ENCODE results near the gene COX14.
"Not testable (repeated sequence)": the region's sequence is repeated elsewhere in the genome, so short reads cannot be mapped to it uniquely, and the experiment has no call there.

COX14 gene

DNA sequence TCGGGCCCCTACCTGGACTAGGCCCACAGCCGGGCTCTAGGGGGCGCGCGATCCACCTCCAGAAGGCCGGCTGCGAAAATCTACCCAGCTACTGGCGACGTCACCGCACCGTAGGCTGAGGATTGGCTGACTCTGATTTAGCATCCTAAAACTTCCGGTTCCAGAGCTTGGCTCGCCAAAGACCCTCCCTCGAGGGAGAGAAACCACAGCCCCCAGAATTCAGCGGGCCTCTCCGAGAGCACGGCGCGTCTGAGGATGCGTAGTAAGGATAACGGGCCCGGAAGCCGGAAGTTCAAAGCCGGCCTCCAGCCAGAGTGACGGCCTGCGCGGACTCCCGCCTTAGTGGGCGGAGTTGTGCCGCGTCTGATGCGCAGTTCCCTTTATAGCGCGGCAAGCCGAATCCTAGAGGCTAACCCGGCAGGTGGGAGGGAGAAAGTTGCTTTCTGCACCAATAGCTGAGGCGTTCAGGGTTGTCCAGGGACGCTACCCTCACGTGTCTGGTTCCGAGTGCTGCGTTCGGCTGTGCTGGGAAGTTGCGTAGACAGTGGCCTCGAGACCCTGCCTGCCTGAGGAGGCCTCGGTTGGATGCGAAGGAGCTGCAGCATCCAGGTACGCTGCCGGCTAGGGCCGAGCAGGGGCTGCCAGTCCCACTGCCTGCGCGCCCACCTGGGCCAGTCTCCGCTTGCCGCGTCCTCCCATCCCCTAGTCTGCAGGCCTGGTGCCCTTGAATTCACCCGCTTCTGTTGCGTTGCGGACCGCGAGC lies at the start of gene COX14:
Gene COX14 (plus strand): TSS at position 544 of the 763 bp plus-strand sequence. CDS start 7,808 bp downstream, outside the sequence.
- DNase-seq, result peak; percentile 100

DNA sequence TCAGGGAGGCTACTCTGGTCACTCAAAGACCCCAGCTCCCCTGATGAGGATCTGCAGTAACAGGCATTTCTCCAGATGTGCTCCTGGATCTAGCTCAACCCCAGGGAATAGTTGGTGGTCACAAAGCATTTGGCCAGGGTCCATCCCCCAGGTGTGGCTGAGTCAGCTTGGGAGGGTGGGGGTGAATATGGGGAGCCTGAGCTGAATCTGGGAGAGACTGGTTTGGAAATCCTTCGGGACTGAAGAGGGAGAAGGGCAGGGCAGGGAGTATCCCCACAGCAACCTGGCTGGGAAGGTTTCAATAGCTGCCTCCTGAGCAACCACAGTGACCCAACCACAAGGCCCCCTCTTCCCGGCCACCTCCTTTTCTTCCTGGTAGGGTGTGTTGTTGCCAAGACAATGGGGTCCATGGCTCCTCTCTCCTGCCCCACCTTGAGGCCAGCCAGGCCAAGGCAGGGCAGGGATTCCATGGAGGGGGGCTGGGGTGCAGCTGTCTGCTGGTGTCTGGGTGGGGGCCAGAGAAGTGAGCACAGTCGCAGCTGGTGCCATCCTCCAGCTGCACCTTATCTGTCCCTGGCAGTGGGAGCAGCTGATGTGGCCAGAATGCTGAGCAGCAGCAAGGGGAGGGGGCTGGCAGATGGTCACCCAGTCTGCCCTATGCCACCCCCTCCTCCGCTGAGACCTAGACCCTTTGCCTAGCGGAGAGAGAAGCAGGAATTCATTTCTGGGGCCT lies 49.1 kb upstream of the COX14 start:
- peak; percentile 25 for DNase-seq

DNA sequence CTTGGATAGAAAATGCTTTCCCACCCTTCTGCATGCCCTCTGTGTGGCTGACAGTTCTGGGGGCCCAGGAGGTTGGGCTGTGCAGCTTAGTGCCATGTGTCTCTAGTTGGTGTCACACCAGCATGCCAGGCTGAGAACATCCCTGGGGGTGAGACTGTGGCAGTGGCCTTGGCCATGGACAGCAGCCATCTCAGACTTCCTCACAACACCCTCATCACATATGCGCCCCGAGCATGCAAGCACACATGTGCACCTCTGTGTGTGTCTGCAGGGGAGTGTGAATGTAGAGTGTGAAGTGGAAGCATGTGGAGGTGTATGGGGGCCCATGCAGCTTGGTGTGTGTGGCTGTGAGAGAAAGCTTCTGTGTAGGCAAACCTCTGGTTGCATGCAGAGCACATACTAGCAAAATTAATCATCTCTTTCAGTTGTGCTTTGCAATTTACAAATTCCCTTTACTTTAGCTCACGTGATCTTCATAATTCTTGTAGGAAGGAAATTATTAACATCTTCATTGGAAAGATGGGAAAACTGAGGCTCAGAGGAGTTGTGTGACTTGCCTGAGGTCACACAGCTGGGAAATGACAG lies 46.2 kb upstream of the COX14 start:
- DNase-seq, result no peak

DNA sequence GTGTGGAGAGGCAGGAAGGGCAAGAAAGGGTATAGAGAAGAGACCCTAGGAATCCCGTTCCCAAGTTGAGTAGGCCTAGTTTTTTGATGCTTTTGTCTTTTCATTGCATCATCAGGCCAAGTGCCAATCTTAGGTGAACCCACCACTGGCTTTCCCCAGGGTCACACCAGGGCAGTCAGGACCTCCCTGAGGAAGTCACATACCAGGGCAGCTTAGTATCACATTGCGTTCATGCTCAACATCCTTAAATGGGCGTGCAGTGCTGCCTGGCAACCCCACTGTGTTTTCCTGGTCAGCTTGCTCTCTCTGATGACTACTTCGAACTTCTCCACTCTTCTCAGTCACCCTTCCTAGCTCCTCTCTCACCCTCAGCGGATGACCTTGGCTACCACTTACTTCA lies 45.6 kb upstream of the COX14 start:
- DNase-seq, result no peak

DNA sequence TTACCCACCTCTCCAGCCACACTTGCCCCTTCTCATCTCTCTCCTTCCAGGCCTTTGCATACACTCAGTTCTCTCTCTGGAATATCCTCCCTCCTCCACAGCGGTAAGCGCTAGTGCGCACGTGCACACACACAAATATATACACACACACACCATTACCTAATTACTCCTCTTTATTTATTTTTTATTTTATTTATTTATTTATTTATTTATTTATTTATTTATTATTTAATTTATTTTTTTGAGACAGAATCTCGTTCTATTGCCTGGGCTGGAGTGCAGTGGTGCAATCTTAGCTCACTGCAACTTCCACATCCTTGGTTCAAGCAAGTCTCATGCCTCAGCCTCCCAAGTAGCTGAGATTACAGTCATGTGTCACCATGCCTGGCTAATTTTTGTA lies 43.0 kb upstream of the COX14 start:
- no peak for DNase-seq

DNA sequence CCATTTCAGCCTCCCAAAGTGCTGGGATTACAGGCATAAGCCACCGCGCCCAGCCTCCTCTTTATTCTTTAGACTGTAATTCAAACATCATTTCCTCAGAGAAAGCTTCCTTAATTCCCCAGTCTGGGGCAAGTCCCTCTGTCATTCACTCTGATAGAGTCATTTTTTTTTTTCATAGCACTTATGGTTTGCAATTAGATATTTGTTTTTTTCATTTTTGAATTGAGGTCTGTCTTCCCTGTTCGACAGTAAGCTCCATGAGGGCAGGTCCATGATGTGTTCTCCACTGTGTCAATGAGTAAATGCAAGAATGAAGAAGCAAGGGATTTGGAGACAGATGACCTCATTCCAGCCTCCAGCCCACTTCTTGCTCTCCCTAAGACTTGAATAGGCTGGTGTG lies 42.5 kb upstream of the COX14 start:
- DNase-seq, result no peak

DNA sequence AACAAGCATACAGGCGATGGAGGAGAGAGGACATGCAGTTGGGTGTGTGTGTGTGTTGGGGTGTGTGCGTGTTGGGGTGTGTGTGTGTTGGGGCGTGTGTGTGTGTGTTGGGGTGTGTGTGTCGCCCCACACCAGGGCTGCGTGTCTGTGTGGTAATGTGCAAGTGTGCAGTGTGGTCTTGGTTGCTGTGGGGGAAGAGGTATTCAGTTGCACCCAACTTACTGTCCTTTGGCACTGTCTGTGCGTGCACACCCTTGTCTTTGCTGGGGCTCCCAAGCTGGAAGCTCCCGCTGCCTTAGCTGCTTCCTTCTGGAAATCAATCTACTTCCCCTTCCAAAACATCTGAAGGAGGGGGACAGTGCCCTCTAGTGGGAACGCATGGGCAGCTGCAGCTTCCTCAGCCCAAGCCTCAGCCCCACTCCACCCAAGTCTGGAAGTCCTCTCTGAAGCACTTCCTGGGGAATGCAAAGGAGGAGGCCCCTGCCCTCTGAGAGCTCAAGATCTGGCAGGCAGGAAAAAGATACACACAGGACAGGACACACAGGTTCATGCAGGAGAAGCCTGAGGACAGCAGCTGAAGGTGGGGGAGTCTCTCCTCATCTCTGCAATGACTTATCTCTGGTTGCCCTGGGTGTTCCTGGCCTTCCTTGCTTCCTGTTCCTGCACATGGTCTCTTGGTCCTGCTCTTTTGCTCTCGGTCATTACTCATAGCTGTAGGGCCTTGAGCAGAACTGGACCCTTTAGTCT lies 41.5 kb upstream of the COX14 start:
- peak; percentile 81 for DNase-seq

DNA sequence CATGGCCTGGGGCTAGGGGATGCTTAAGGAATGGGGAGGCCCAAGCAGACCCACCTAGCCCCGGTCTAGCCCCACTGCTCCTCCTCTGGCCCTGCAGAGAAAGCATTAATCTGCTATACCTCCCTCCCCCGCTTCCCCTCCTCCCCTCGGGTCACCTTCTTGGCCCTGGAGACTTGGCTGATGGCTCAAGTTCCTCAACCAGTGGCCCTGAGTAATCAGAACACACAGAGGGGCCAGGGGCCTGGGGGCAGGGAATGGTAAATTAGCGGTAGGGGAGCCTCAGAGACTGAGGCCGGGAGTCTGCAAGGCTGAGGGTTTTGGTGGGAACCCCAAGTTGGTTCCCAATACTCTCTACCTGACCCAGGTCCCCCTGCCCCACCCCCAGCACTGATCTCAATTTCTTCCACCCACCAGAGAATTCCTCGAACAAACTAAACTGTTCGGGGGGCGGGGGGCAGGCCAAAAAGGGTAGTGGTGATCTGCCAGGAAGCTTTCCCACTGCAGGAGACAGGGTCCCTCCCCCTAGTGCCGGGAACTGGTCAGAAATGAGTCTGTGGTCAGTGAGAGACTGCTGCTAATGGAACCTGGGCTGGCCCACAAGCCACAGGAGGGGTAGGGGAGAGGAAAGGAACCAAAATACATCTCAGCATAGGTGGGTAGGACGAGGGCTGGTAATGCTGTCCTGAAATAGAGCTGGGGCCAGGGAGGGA lies 39.7 kb upstream of the COX14 start:
- DNase-seq, result no peak

DNA sequence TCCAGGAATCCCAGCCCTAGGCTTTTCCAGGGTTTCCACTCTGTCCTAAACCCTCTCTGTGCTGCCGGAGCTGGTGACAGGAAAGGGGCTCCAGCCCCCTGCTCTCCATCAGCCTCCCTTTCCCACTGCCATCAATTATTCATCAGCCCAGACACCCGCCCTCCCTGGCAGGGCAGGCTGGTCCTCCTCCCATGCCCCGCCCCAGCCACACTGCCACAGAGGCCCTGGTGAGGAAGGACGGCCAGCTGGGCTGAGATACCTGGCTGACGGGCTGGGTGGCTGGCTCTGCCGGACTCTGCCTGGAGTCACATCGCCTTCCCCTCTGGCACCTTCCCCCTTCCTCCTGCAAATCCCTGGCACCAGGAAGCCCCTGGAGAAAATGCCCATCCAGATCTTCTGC lies 38.8 kb upstream of the COX14 start:
- no peak for DNase-seq

DNA sequence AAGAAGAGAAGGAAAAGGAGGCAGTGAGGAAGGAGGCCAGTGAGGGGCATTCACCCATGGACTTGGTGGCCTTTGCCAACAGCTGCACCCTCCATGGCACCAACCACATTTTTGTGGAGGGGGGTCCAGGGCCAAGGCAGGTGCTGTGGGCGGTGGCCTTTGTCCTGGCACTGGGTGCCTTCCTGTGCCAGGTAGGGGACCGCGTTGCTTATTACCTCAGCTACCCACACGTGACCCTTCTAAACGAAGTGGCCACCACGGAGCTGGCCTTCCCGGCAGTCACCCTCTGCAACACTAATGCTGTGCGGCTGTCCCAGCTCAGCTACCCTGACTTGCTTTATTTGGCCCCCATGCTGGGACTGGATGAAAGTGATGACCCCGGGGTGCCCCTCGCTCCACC lies 38.3 kb upstream of the COX14 start:
- DNase-seq, result no peak

DNA sequence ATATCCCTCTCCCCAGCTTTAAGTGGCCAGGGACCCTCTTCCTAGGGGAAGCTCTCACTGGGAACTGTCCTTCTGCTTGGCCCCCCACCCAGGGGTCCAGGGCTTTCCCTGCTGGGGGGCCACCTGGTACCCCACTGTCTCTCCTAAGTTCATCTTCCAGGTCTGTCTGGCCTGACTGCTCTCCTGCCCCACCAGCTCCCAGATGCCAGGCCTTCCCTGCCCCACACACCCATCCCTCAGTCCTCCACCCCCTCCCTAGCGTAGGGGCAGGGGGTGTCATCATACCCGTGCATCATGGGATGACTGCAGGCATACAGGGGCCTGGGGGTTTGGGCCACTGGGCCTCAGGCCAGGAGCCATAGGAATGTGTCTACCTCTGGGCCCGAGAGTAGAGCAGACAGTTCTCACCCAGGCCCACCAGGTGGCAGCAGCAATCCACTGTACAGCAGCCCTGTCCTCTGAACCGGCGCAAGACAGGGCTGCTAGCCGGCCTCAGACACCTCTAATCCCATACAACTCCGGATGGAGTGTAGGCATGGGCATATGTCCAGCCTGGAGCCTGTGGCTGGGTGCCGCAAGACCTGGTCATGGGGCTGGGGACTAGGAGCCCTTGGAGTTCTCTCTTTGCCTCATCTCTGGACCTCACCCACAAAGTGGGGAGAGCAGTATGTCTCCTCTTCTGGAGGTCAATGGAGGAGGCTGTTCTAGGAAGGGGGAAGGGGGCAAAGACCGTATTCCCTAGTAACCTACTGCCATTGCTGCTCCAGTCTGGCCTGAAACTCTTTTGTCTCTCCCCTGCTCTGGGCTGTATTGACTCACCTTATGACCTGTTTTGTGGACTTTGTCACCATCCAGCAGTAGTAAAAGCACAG lies 36.9 kb upstream of the COX14 start:
- DNase-seq, result peak; percentile 86

DNA sequence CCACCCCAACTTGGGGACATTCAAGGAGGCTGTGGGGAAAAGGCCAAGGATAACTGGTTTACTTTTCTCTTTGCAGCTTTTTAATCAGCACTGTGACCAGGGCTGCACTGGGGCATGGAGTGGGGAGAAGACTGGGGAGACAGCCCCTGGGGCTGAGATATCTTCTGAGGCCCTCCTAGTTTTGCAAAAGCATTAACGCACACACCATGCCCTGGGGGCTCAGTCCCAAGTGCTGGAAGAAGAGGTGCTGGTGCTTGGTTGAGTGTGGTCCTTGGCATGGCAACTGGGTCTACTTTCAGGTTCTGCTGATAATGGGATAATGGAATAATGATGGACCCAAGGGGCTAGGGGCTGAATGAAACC lies 36.2 kb upstream of the COX14 start:
- no peak for DNase-seq

DNA sequence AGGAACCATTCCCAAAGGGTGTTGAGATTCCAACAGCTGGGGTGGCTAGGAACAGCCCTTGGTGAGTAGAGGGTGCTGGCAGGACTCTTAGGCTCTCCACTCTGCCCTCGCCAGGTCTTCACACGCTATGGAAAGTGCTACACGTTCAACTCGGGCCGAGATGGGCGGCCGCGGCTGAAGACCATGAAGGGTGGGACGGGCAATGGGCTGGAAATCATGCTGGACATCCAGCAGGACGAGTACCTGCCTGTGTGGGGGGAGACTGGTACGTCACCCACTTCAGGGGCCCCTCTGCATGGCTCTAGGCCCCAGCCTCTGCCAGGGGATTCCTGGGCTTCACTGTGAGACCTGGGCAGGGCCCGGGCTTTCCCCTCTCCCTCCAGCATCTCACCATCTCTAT lies 34.9 kb upstream of the COX14 start:
- no peak for DNase-seq

DNA sequence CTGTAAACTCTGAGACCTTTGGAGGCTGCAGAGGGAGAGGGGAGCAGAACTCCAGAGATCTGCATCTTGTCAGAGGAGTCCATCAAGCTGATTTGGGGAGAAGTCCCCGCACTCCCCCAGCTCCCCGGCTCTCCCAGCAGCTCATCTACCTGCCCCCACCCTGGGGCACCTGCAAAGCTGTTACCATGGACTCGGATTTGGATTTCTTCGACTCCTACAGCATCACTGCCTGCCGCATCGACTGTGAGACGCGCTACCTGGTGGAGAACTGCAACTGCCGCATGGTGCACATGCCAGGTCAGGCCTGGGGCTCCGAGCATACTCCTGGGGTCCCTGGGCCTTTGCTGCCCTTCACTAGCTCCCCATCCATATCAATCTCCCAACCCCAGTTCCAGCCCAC lies 33.8 kb upstream of the COX14 start:
- DNase-seq, result no peak

DNA sequence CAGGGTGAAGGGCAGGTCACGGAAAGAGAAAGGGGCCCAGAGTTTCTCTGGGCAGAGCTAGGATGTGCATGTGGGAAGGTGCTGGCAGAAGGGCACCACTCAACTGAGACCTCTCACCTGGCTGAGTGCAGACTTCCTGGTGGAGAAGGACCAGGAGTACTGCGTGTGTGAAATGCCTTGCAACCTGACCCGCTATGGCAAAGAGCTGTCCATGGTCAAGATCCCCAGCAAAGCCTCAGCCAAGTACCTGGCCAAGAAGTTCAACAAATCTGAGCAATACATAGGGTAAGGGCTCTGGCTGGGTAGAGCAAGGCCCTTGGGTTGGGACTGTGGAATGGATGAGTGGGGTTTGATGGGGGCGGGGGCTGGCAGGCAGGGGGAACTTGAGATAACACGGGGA lies 32.3 kb upstream of the COX14 start:
- DNase-seq, result no peak

DNA sequence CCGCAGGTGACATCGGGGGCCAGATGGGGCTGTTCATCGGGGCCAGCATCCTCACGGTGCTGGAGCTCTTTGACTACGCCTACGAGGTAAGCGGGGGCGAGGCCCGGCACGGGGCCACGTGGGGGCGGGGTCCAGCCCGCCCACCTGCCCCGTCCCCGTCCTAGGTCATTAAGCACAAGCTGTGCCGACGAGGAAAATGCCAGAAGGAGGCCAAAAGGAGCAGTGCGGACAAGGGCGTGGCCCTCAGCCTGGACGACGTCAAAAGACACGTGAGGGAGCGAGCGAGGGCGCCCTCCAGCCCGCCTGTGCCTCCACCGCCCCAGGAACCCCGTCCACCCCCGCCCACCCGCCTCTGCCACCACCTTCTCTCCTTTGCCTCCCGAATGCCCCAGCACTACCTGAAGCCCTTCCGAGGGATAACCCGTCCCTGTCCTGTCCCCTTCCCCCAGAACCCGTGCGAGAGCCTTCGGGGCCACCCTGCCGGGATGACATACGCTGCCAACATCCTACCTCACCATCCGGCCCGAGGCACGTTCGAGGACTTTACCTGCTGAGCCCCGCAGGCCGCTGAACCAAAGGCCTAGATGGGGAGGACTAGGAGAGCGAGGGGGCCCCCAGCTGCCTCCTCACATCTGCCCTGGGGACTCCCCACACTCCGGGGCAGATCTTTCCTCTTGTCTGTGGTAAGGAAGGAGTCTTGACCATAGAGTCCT lies 30.8 kb upstream of the COX14 start:
- DNase-seq, result no peak

DNA sequence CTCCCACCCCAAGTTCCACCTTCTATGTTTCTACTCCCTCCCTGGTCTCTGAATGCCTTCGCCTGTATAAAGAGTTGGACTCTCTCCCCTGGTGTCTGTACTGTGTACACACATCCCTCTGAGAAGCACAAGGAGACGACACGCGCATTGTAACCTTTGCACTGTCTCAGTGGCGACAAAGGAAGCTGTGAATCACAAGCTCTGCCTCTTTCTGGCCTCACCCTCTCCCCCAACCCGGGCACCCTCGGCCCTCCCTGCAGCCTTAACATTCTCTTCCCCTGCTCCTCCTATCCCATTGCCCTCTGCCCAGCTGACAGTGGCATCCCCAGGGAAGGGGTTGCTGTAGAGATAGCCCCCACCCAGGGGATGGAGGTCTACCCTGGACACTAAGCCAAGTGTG lies 29.4 kb upstream of the COX14 start:
- DNase-seq, result no peak

DNA sequence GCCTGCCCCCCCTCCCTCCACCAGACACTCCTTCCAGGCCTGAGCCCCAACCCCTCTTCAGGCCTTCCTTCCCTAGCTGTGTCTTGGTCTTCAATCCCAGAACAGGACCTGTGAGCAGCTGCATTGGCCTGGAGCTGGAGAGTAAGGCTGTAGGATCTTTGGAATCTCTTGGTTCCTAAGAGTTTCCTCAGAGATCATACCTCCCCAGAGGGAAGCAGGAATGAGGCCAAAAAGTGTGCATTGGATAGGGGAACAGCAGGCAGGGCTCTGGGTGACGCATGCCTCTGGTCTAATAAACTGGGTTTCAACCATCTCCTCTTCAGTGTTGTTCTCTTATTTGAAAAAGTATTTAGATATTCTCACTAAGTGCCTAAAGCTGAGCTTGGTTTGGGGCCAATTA lies 28.7 kb upstream of the COX14 start:
- DNase-seq, result no peak

DNA sequence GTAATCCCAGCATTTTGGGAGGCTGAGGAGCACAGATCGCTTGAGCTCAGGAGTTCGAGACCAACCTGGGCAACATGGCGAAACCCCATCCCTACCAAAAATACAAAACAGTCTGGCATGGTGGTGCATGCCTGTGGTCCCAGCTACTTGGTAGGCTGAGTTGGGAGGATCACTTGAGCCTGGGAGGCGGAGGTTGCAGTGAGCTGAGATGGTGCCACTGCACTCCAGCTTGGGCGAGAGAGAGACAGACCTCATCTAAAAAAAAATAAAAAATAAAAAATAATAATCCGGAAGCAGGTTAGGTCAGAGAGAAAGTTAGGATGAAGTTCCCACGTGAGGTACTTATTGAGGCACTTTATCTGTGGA lies 27.6 kb upstream of the COX14 start:
- not testable (repeated sequence) for DNase-seq

DNA sequence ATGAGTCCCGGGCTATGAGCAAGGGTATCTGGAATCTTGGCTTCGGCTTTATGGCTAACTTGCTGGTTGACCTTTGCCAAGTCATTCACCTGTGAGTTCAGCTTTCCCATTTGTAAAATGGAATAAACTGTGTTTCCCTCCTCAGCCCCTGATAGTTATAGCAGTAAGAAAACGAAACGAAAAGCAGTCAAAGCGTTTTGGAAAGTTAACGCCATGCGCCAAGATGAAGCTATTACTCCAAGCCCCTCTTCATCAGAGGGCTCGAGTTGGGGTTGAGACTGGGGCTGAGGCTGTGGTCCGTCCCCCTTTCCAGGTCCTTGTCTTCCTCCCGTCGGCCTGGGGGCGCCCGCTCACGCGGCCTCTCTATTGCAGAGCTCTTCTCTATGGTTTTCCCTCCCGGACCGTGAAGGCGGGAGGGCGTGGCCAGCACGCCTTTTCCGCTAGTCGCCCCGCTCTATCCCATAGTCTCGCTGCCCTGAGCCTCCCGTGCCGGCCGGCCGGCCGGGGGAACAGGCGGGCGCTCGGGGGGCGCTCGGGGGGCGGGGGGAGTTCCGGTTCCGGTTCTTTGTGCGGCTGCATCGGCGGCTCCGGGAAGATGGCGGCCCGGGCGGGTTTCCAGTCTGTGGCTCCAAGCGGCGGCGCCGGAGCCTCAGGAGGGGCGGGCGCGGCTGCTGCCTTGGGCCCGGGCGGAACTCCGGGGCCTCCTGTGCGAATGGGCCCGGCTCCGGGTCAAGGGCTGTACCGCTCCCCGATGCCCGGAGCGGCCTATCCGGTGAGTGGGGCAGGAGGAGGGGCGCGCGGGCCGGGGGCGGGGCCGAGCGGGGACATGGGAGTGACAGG lies 27.0 kb upstream of the COX14 start, which contains the start of gene SMARCD1:
Gene SMARCD1 (plus strand): TSS at position 568 of the 840 bp plus-strand sequence. CDS start 28 bp downstream, at position 596.
- DNase-seq, result peak; percentile 92

All from retina (tissue), 1 donor.